SK-N-MC (cell line): ENCODE data around the gene ADAMTS6.
A peak's percentile ranks its signal among the peaks of the same experiment; 100 is the strongest.

Experiments used
- DNase-seq: peaks from one replicate; pipeline ENCODE4 v3.0.0-alpha.2; 2011; ENCODE audit warnings: low read depth, low spot score
- H3K27ac ChIP-seq: fragments of 200-600 bp; sonication (generic); 2 replicates; pipeline ENCODE4 v1.5.1; 2016; ENCODE audit warnings: mixed run types
- H3K36me3 ChIP-seq: fragments of 200-600 bp; sonication (generic); 2 replicates; pipeline ENCODE4 v1.6.1; 2017; ENCODE audit warnings: antibody characterized with exemption, low read length, mixed read lengths; ENCODE audit not compliant: insufficient read depth
- H3K4me3 ChIP-seq: fragments of 200-600 bp; sonication (generic); 2 replicates; pipeline ENCODE4 v1.5.1; 2016
- H3K9ac ChIP-seq: fragments of 200-600 bp; sonication (generic); 2 replicates; pipeline ENCODE4 v1.8.0; 2017; ENCODE audit warnings: mixed run types, mixed read lengths; ENCODE audit not compliant: insufficient read length
- H3K9me3 ChIP-seq: fragments of 200-600 bp; sonication (generic); 2 replicates; pipeline ENCODE4 v1.6.1; 2017; ENCODE audit warnings: low read depth, mild to moderate bottlenecking, antibody characterized with exemption, low read length, moderate library complexity, mixed read lengths
- EZH2 ChIP-seq: fragments of 200-600 bp; sonication (generic); IDR thresholded peaks from one replicate; pipeline ENCODE4 v1.6.1; 2017; ENCODE audit warnings: antibody characterized with exemption
- FOXP2 ChIP-seq: optimal IDR thresholded peaks from 2 replicates; pipeline ENCODE3; 2011; ENCODE audit warnings: mild to moderate bottlenecking, moderate library complexity; ENCODE audit not compliant: insufficient read depth; ENCODE audit errors: extremely low read length, control extremely low read depth
- POLR2AphosphoS5 ChIP-seq: IDR thresholded peaks from 2 replicates; pipeline ENCODE4 v1.6.1; 2012; ENCODE audit warnings: mild to moderate bottlenecking, low read depth, low read length, borderline replicate concordance

ADAMTS6 gene

GRCh38 chr5:65111961-65112658 is 369.6 kb downstream of the ADAMTS6 start:
- DNase-seq, result no peak
- no peaks in the 10 kb centered on the region for H3K36me3 ChIP-seq
- no peak overlapping the region for H3K4me3 ChIP-seq
- H3K27ac ChIP-seq, result no peak overlapping the region
- H3K9me3 ChIP-seq, result peaks cover 4% of the 10 kb centered on the region; the same call in 1 of the 2 replicates
- no peak overlapping the region for H3K9ac ChIP-seq
- TF ChIP-seq POLR2AphosphoS5 (no peak), EZH2 (no peak), FOXP2 (no peak)

GRCh38 chr5:65108786-65109743 is 372.7 kb downstream of the ADAMTS6 start:
- H3K27ac ChIP-seq, result no peak overlapping the region
- H3K36me3 ChIP-seq, result no peaks in the 10 kb centered on the region
- H3K9ac ChIP-seq, result no peak overlapping the region
- no peak overlapping the region for H3K4me3 ChIP-seq
- no peaks in the 10 kb centered on the region for H3K9me3 ChIP-seq
- no peak for TF ChIP-seq EZH2
- no peak for TF ChIP-seq POLR2AphosphoS5
- TF ChIP-seq FOXP2, result no peak
- no peak for DNase-seq

GRCh38 chr5:65105301-65105700 is 376.4 kb downstream of the ADAMTS6 start:
- no peak overlapping the region for H3K27ac ChIP-seq
- no peak overlapping the region for H3K9ac ChIP-seq

GRCh38 chr5:65104831-65105230 is 376.9 kb downstream of the ADAMTS6 start:
- H3K9me3 ChIP-seq, result no peaks in the 10 kb centered on the region
- TF ChIP-seq EZH2, result no peak
- no peak overlapping the region for H3K9ac ChIP-seq
- H3K27ac ChIP-seq, result no peak overlapping the region
- no peaks in the 10 kb centered on the region for H3K36me3 ChIP-seq
- no peak overlapping the region for H3K4me3 ChIP-seq
- no peak for DNase-seq

More at GRCh38 chr5:65105301-65105700, 376.4 kb downstream of the ADAMTS6 start:
- no peak for DNase-seq
- Histone ChIP-seq H3K9me3 (no peaks in the 10 kb centered on the region), H3K36me3 (no peaks in the 10 kb centered on the region), H3K4me3 (no peak overlapping the region)
- TF ChIP-seq POLR2AphosphoS5 (no peak), FOXP2 (no peak), EZH2 (no peak)

DNA sequence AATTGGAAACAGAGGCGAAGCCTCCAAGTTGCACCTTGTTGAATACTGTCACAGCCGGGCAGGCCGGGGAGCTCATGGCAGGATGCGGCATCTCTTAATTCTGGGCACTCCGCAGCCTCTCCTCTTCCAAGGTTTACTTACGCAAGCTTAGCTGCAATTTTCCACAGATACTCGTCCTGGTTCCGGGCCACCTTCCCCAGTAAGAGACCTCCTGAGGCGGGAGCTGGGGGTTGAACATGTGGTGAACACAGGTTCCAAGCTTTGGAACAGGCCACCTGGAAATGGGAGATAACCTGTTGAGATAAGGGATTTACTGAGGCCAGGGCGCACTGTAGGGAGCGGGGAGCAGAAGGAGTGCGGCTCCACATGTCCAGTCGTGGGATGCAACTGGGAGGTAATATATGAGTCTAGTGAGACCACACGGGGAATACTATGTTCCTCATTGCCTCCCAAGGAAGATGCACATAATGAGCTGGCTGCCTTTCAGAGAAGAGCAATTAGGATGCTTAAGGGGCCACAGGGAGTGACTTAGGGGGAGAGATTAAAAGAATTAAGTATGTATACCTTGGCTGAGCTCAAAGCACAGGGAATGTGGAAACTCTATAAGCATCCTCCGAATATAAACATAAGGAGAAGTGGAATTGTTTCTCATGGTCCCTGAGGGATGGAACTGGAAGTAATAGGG is 377.8 kb downstream of the ADAMTS6 start:
- Histone ChIP-seq H3K9ac (no peak overlapping the region), H3K27ac (no peak overlapping the region), H3K36me3 (no peaks in the 10 kb centered on the region), H3K4me3 (peak overlapping the region; percentile 70; the same call in 1 of the 2 replicates), H3K9me3 (no peaks in the 10 kb centered on the region)
- TF ChIP-seq FOXP2, result no peak
- TF ChIP-seq EZH2, result no peak
- TF ChIP-seq POLR2AphosphoS5, result no peak
- DNase-seq, result no peak

DNA sequence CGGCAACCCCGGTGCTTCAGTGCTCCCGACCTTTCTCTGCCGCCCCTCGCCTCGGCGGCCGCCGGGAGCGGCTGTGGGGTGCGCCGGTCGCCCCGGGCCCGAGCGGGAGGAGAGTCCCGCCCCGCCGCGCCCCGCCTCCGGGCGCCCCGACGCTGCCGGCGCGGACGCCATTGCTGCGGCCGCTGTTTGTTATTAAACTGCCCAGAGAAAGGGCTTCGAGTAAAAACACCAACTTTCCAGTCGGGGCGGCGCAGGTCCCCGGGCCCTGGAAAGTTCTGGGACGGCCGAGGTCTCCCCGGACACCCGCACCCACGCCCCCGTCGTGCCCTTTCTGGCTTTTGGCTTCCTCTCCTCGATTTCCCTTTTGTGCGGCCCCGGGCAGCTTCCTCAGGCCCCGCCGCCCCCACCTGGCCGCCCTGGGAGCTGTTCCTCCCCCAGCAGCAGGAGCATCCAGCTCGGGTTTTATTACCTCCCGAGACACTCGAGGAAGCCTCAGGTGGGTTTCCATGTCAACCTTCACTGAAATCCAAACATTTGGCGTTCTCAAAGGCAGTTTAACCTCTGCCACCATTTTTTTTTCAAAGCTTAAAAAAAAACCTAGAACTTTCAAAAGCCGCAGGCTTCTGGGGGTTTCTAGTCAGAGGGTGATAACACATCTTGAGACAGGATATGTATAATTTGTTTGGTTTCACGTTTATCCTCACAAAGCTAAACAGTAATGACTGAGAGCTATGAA is 378.6 kb downstream of the ADAMTS6 start:
- Histone ChIP-seq H3K36me3 (no peaks in the 10 kb centered on the region), H3K9me3 (no peaks in the 10 kb centered on the region), H3K4me3 (peak overlapping the region; percentile 70), H3K27ac (no peak overlapping the region), H3K9ac (no peak overlapping the region)
- DNase-seq, result no peak
- TF ChIP-seq FOXP2 (no peak), POLR2AphosphoS5 (no peak), EZH2 (no peak)

DNA sequence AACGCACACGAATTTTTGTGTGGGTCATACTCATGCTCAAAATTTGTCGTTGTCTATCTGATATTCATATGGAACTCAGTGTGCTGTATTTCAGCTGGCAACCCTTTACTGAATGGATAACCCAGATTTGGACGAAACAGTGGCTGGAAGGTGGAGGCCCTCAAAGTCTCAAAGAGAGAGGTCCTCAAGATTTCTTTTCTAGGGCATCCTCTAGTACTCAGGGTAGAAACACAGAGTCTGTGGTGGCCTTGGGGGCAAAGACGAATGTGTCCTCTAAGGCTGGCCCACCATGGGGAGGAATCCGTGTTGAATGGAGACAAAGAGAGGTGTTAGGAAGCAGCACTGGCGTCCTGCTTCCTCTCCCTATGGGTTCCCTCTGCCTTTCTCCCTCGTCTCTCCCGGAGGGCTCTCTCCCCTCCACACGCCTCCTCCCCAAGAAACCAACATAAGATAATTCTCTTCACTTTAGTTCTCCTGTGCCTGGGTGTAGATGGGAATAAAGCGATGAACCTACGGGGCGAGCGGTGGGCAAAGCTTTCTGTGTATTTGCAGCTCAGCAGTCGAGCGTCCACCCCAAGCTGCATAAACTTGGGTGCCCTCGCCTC is 379.2 kb downstream of the ADAMTS6 start:
- no peaks in the 10 kb centered on the region for H3K36me3 ChIP-seq
- no peak overlapping the region for H3K9ac ChIP-seq
- H3K4me3 ChIP-seq, result no peak overlapping the region
- H3K9me3 ChIP-seq, result no peaks in the 10 kb centered on the region
- DNase-seq, result no peak
- TF ChIP-seq POLR2AphosphoS5 (no peak), FOXP2 (no peak), EZH2 (no peak)
- H3K27ac ChIP-seq, result no peak overlapping the region
